Measurements from ENCODE around the gene PPARA. TPM values are rescaled to one million over a fixed set of nuclear protein-coding genes. Genes with fewer than 3 reads are reported as not detected.

PPARA gene
- total and polyA plus RNA-seq, 9 of the 15 experiments (the other 6 are each of a cell fraction or from before 2014, with no cell fraction given), result 0.64 to 5.3 (median 3.5) TPM

GRCh38 chr22:46229701-46230100 lies 79.4 kb downstream of the PPARA start:
- CTCF ChIA-PET (ENCODE audit: low intra/inter-chr PET ratio), result no interaction called here

More at GRCh38 chr22:46229701-46230100, 79.4 kb downstream of the PPARA start:
- FAIRE-seq (no peak), DNase-seq (ENCODE audit: extremely low read depth in 1 of 4, low spot score in 3 of 4) (no peak), ATAC-seq (no peak)
- in situ Hi-C loops (cut with MboI), result no loop called here
- H3K27me3 ChIP-seq (ENCODE audit: control insufficient read depth in 2 of 2, insufficient read depth in 2 of 2, low read length in 2 of 2), result no peaks in the 10 kb centered on the region
- H3K79me2 ChIP-seq (ENCODE audit: control insufficient read depth, insufficient read depth, low read length), result no peaks in the 10 kb centered on the region
- H4K20me1 ChIP-seq (replicated peaks; ENCODE audit: control insufficient read depth, insufficient read depth, low read length), result no peaks in the 10 kb centered on the region
- no peaks in the 10 kb centered on the region for H3K36me3 ChIP-seq (ENCODE audit: control insufficient read depth, insufficient read depth, low read length)
- intact Hi-C loops (cut with micrococcal nuclease), result no loop called here
- H2AFZ ChIP-seq (ENCODE audit: low read depth, low read length), result no peak overlapping the region
- no TSS peak for BruUV-seq (replicated peaks)
- no peak overlapping the region for H3K4me2 ChIP-seq (ENCODE audit: insufficient read depth, low read length)
- TF ChIP-seq, protein P1, sequence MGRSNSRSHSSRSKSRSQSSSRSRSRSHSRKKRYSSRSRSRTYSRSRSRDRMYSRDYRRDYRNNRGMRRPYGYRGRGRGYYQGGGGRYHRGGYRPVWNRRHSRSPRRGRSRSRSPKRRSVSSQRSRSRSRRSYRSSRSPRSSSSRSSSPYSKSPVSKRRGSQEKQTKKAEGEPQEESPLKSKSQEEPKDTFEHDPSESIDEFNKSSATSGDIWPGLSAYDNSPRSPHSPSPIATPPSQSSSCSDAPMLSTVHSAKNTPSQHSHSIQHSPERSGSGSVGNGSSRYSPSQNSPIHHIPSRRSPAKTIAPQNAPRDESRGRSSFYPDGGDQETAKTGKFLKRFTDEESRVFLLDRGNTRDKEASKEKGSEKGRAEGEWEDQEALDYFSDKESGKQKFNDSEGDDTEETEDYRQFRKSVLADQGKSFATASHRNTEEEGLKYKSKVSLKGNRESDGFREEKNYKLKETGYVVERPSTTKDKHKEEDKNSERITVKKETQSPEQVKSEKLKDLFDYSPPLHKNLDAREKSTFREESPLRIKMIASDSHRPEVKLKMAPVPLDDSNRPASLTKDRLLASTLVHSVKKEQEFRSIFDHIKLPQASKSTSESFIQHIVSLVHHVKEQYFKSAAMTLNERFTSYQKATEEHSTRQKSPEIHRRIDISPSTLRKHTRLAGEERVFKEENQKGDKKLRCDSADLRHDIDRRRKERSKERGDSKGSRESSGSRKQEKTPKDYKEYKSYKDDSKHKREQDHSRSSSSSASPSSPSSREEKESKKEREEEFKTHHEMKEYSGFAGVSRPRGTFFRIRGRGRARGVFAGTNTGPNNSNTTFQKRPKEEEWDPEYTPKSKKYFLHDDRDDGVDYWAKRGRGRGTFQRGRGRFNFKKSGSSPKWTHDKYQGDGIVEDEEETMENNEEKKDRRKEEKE (IDR thresholded peaks at IDR 0.05; ENCODE audit: borderline replicate concordance in 1 of 2, control insufficient read depth in 1 of 2, low read depth in 2 of 2, low read length in 1 of 2), result no peak
- no peak for TF ChIP-seq PHF20 (IDR thresholded peaks at IDR 0.05; ENCODE audit: partially characterized antibody)
- TF ChIP-seq, protein P2, sequence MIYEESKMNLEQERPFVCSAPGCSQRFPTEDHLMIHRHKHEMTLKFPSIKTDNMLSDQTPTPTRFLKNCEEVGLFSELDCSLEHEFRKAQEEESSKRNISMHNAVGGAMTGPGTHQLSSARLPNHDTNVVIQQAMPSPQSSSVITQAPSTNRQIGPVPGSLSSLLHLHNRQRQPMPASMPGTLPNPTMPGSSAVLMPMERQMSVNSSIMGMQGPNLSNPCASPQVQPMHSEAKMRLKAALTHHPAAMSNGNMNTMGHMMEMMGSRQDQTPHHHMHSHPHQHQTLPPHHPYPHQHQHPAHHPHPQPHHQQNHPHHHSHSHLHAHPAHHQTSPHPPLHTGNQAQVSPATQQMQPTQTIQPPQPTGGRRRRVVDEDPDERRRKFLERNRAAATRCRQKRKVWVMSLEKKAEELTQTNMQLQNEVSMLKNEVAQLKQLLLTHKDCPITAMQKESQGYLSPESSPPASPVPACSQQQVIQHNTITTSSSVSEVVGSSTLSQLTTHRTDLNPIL (CRISPR knock-in tag; IDR thresholded peaks at IDR 0.05), result no peak
- TF ChIP-seq MCM2 (IDR thresholded peaks at IDR 0.05; ENCODE audit: low read depth), result no peak
- TF ChIP-seq SMAD3 (CRISPR knock-in tag; conservative IDR thresholded peaks at IDR 0.05), result no peak
- TF ChIP-seq THRAP3 (IDR thresholded peaks at IDR 0.05; ENCODE audit: borderline replicate concordance), result no peak
- POLR2A ChIA-PET, result interaction anchor here (0.6 kb wide), 1 partner anchor 293 kb away, joined by 3 read pairs; no protein-coding TSS in a partner anchor
- peaks cover 6 to 12% of the 10 kb centered on the region in 2 experiments; a peak in 4 of 5 replicates for H3K4me1 ChIP-seq (replicated peaks in 1 of 2; ENCODE audit: control insufficient read depth in 2 of 2, insufficient read depth in 2 of 2, low read length in 2 of 2)
- no peak overlapping the region for H3K27ac ChIP-seq (ENCODE audit: extremely low read depth, low read depth, low read length)
- no peaks in the 10 kb centered on the region for H3K9me3 ChIP-seq (replicated peaks; ENCODE audit: control insufficient read depth, insufficient read depth, low read depth, low read length)
- H3K9me1 ChIP-seq (ENCODE audit: control insufficient read depth, insufficient read depth, low read length), result no peaks in the 10 kb centered on the region
- 79% methylated on average over 8 of the region's 8 CpGs for WGBS (ENCODE audit: insufficient coverage, low coverage, missing lambda C conversion rate)
- H3K9ac ChIP-seq (ENCODE audit: insufficient read depth in 1 of 2, low read depth in 2 of 2, low read length in 2 of 2), result no peak overlapping the region
- no peak overlapping the region for H3K4me3 ChIP-seq

All from K562 (cell line).